ENCODE data around the gene ELAC2.

The ELAC2 gene

DNA sequence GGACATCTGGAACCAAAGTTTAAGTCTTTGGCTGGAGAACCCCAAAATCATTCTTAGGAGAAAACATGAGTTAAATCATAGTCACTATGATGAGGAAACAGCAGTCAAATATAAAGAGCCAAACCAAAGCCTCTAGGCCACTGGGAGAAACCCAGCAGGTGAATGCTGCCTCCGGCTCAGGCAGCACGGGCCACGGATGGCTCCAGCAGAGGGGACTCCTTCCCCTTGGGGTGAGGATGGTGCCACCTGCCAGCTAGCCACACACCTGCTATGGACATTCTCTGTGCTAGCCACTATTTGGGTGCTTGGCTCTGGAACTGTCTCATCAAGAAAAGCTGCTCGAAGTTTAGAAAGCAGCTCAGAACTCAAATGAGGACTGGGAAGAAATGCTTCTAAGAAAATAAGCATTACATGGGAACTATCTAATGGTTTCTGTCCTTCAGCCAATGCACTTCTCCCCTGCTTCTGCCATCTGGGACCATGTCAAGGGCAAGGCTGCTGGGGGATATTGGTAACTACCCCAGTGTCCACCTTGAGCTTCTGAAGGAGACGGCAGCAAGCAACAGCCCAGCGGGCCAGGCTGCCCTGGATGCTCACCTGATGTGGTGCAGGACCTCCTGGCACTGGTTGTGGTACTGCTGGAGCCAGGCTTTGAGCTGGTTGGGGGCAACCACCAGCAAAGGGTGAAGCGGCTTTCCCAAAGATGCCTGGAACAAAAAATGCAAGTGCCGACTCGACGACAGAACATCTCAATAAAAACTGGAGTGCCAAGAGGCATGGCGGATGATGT lies 22.5 kb downstream of the ELAC2 start:
- ChIA-PET POLR2A (interaction anchor here (0.6 kb wide), 1 partner anchor 11 kb away, joined by 3 read pairs; no protein-coding TSS in a partner anchor), CTCF (interaction anchor here (1.6 to 9.6 kb wide), 2 partner anchors 8 to 815 kb away, joined by 6 to 69 read pairs; no protein-coding TSS in a partner anchor)
- H3K4me3 ChIP-seq (ENCODE audit: low read depth, low read length): no peak overlapping the region
- TF ChIP-seq, protein P1, sequence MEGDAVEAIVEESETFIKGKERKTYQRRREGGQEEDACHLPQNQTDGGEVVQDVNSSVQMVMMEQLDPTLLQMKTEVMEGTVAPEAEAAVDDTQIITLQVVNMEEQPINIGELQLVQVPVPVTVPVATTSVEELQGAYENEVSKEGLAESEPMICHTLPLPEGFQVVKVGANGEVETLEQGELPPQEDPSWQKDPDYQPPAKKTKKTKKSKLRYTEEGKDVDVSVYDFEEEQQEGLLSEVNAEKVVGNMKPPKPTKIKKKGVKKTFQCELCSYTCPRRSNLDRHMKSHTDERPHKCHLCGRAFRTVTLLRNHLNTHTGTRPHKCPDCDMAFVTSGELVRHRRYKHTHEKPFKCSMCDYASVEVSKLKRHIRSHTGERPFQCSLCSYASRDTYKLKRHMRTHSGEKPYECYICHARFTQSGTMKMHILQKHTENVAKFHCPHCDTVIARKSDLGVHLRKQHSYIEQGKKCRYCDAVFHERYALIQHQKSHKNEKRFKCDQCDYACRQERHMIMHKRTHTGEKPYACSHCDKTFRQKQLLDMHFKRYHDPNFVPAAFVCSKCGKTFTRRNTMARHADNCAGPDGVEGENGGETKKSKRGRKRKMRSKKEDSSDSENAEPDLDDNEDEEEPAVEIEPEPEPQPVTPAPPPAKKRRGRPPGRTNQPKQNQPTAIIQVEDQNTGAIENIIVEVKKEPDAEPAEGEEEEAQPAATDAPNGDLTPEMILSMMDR (IDR thresholded peaks at IDR 0.05; ENCODE audit: insufficient read depth, low read length, missing control alignments): no peak
- no peak for DNase-seq (ENCODE audit: low read depth, low spot score)

DNA sequence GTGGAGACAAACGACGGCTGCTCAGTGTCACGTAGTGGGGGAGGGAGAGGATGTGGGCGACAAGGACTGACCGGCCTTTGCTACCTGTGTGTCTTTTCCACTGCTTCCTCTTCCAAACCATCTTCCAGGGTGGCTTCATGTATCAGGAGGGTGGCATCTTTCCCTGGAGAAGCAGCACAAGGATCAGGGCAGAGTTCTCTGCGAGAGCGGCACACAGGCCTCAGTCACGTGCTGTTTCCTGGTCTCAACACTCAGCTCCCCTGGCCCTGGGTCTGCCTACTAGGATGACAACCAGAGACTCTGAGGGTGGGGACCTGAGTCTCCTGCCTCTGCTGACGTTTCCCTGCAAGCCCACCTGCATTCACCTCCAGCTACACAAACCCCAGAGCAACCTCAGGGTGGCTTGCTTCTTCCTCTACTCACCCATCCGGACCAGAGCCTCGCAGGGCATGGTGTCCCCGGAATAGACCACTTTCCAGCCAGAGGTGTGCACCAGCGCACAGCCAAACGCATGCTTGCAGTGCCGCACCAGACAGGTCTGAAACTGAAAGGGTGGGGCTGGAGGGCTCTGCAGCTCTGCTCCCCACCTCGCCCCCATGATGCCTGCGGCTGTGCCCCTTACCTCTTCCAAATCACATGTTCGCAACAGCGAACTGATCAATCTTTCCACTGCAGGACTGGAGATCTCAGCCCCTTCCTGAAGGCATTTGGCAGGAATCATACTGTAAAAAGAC lies 23.3 kb downstream of the ELAC2 start:
- CTCF ChIA-PET: interaction anchor here (9.6 kb wide), 1 partner anchor 8 kb away, joined by 69 read pairs; no protein-coding TSS in a partner anchor

DNA sequence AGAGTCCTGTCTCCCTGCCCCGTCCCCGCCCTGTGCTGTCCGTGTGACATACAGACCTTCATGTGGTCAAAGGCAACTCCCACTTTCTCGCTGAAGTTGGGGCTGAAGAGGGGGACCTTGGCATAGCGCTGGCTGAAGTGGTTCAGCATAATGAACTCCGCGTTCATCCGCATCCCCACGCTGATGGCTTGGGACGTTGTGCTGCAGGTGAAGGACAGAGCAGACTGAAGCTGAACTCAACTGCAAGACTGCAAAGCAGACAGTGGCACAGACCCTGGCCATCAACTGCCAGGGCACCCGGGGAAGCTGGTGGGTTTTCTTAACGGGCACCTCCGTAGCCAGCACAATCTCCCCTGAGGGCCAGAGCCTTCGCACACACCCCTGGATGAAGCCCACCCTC lies 24.2 kb downstream of the ELAC2 start:
- TF ChIP-seq, protein P1 (IDR thresholded peaks at IDR 0.05; ENCODE audit: insufficient read depth, low read length, missing control alignments): no peak
- CTCF ChIA-PET: interaction anchor here (9.6 kb wide), 1 partner anchor 9 kb away, joined by 69 read pairs; no protein-coding TSS in a partner anchor
- H3K4me3 ChIP-seq (ENCODE audit: low read depth, low read length): no peak overlapping the region
- POLR2A ChIA-PET: no interaction called here
- DNase-seq (ENCODE audit: low read depth, low spot score): no peak

More for the DNA sequence above, 23.3 kb downstream of the ELAC2 start:
- TF ChIP-seq, protein P1 (IDR thresholded peaks at IDR 0.05; ENCODE audit: insufficient read depth, low read length, missing control alignments): no peak
- DNase-seq (ENCODE audit: low read depth, low spot score): no peak
- POLR2A ChIA-PET: no interaction called here
- H3K4me3 ChIP-seq (ENCODE audit: low read depth, low read length): no peak overlapping the region

DNA sequence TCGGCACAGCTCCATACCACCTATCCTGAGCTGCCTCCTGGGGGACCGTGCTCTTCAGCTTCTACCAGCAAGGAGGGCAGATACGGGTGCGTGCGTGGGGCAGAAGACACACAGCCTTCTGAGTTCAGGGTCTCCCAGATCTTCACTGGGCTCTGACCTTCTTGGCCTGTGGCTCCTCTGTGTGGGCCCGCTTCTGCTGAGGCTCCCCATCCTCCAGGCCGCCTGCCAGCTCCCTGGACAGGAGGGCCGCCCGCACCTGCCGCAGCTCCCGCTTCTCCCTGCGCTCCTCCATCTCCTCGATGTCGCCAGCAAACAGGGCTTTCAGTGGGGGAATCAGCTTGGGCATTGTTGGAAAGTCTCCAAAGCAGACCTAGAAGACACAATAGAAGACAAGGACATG lies 25.2 kb downstream of the ELAC2 start:
- ChIA-PET CTCF (interaction anchor here (9.6 kb wide), 1 partner anchor 10 kb away, joined by 69 read pairs; no protein-coding TSS in a partner anchor), POLR2A (no interaction called here)
- DNase-seq (ENCODE audit: low read depth, low spot score): no peak
- TF ChIP-seq, protein P1 (IDR thresholded peaks at IDR 0.05; ENCODE audit: insufficient read depth, low read length, missing control alignments): no peak
- no peak overlapping the region for H3K4me3 ChIP-seq (ENCODE audit: low read depth, low read length)

DNA sequence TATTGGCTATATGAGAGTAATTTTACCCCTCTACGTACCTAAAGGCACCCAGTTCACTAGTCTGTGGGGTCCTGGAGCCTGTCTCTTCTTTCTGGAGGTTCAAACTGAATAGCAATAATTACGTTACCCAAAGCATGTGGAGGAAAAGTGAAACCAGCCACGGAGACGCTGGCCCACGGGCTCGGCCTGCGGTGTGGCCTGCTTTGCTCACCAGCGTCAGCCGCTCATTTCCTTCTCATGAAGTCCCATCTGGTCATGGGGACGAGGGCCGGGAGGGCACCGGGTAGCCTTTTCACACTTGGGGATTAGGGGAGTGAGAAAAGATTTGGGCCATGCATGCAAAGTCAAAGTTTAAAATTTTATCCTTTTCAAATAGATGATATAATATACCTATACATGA lies 26.9 kb downstream of the ELAC2 start:
- DNase-seq (ENCODE audit: low read depth, low spot score): no peak
- H3K4me3 ChIP-seq (ENCODE audit: low read depth, low read length): no peak overlapping the region
- TF ChIP-seq, protein P1 (IDR thresholded peaks at IDR 0.05; ENCODE audit: insufficient read depth, low read length, missing control alignments): no peak
- ChIA-PET CTCF (interaction anchor here (9.6 kb wide), 1 partner anchor 12 kb away, joined by 69 read pairs; no protein-coding TSS in a partner anchor), POLR2A (no interaction called here)

Data from AG04449 (cell line).